RPMI7951 (cell line): Measurements from ENCODE around the gene POFUT2. TPM values are rescaled to one million over a fixed set of nuclear protein-coding genes. Genes with fewer than 3 reads are reported as not detected.

ENCODE experiments used
- DNase-seq: peaks from one replicate; pipeline ENCODE4 v3.0.0-alpha.2; 2012; ENCODE audit warnings: low read depth
- total RNA-seq: library from RNA; depleted of rRNA; stranded (reverse); fragments of >200 nt; shearing (Covaris generic); gene quantifications from 2 replicates; pipeline ENCODE4 v1.2.3, GENCODE V29; 2014

Gene POFUT2
- total RNA-seq, 1 experiment from 2014 or later: 24.6 TPM

GRCh38 chr21:45250914-45251634 lies 36.6 kb downstream of the POFUT2 start:
- DNase-seq: no peak

DNA sequence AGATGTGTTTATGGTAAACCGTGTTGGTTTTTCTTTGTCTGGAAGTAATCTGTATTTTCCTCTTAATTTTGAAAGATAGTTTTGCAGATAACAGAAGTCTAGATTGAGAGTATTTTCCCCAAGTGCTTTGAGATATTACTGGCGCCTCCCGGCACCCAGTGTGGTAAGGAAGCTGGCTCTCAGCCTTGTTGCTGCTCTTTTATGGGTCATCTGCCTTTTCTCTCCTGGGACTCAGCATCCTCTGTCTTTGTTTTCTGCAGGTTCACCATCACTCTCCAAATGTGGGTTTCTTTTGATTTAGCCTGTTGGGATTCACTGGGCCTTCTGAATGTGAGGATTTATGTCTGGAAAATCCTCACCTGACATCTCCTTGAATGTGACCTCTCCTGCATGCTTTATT lies 37.4 kb downstream of the POFUT2 start:
- DNase-seq: no peak

- no peak for DNase-seq
These were observed 38.1 kb downstream of the POFUT2 start for GRCh38 chr21:45249626-45250025.

DNA sequence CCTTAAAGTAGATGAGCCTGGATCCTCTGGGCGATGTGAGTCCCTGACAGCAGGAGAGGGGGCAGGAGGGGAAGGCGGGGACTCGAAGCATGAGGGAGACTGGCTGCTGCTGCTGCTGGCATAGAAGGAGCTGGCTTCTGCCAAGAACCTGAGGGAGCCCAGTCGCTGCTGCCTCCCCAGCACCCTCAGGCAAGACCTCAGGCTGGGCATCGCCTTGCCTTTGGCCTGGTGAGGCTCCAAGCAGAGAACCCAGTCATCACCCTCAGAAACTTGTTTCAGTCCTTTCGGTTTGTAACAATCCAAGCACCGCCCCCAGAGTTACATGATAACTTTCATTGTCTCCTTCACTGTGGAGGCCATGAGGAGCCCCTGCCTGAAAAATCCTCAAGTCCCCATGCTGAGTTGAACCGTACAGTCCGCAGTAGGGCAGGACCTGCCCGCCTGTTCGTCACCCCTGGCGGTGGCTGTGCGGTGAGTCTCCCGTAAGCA lies 38.8 kb downstream of the POFUT2 start:
- DNase-seq: peak; percentile 18

DNA sequence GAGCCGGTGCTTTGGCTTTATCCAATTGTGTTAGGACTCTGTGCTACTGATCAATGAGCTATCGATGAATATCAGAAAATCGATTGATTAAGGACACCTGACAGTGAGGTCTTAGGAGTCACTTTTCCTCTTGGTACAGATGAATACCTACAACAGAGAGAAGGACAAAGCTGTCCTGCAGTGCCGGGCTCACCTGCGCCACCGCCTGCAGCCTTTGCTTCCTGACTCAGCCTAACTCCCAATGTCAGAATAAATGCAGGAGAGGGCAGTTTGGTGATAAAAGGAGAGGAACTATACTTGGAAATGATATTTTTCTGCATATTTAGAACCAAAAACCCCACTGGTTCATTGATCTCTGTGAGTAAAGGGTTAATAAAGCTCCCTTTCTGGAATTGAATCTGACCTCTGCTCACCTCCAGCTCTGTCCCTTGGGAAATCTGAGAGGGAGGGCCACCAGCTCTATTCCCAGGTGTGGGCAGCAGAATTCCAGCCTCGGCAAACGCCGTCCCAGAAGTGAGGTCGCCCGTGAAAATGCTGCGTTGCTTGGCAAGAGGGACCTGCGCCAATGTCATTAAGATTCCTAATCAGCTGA lies 39.3 kb downstream of the POFUT2 start:
- no peak for DNase-seq

DNA sequence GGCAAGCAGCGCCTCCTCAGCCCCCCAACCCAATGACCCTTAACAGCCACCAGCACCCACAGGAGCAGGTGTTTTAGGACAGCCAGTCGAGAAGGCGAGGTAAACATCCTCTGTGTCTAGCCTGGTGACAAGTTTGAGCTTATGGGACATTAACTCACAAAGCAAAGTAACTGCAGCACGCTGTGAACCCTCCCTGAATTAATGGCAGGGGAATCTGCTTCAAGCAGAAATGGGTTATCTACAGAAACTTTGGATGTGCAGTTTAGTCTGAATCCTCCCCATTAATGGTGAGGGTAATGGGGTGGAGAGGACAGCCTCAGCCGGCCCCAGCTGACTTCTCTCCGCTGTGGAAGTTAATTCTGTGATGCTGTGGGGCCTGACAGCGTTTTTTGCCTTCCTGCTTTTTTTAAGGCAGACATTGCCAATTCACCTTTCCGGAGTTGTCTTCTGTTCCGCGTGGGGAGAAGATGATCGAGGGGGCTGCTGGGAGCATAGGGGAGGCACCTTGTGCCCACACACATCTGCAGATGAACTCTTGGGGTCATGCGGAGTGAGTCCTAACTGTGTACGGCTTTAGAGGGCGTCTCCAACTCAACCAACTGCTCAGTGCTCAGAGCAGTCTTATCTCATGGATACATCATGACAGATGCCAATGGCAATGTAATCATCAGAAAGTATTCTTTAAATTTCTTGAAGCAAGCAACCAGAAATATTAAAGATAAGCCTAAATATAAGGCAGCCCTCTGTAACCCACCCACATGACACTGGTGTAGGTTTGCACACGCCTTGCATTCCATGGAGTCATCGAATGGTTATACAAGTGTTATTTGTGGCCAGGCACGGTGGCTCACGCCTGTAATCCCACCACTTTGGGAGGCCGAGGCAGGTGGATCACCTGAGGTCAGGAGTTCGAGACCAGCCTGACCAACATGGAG lies 41.0 kb downstream of the POFUT2 start:
- DNase-seq: no peak

GRCh38 chr21:45244799-45245340 lies 42.8 kb downstream of the POFUT2 start:
- DNase-seq: no peak

DNA sequence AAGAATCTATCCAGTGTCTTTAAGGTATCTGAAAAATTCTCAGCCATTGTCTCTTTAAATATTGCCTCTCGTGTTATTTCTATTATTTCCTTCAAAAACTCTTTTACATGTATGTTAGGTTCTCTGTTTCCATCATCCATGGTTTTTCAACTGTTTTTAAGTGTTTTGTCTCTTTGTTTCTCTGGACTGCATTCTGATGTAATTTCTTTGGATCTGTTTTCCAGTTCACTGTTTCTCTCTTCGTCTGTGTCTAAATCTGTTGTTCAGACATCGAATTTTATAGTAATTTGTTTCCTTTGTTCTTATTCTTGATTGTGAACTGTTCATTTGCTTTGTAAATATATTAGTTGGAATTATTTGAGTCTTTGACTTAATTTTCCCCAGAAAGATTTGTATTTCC lies 44.1 kb downstream of the POFUT2 start:
- DNase-seq: no peak

DNA sequence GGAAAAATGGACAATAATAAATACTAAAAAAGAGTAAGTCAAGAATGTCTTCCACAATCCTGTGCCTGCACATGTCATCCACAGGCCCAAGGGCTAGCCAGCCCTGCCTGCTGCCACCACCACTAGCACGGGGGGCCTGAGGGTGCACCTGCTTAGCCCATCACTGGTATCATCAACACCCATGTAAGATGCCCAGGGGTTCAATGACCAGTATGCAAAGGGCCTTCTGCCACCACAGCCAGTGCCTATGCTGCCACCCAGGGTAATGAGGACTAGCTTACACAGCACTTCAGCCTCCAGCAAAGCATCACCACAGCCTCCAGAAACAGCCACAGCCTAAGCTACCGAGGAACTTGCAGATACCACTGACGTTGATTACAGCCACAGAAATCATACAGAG lies 46.3 kb downstream of the POFUT2 start:
- no peak for DNase-seq

GRCh38 chr21:45237401-45237800 lies 50.3 kb downstream of the POFUT2 start:
- DNase-seq: no peak

DNA sequence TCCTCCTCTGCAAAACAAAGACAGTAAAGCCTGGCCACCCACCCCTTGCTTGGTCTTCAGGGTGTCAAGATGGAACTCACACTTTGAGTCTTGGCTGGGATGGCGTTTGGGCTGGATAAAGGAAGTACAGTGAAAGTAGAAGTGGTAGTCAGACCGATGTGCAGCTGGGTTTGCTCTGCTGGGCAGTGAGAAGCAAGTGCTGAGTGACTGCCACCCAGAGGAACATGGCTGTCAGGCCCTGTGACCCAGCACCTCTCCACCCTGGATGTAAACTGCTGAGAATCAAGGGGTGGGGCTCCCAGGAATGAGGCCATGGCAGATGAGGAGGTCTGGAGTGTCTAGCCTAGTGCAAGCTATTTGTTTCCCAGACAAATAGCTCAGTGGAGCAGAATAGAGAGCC lies 51.2 kb downstream of the POFUT2 start:
- no peak for DNase-seq

DNA sequence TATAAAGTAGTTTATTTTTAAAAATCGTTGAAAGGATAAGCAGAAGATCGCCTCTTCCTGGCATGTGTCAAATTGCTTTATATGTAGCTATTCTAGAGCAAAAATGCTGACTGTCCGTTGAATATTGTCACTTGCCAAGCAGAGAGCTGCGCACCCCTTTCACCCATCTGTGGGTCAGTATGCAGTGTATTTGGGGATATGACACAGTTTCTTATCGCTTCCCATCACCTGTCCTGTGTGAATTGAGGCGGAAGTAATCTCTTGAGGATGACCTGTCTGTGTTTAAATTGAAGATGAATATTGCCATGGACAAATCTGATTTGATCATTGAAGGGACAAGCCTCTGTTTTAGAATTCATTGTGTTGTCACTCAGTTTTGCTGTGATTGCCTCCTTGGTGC lies 52.2 kb downstream of the POFUT2 start:
- no peak for DNase-seq

- DNase-seq: no peak
These were observed 52.7 kb downstream of the POFUT2 start for GRCh38 chr21:45234965-45235364.

GRCh38 chr21:45234127-45234526 lies 53.6 kb downstream of the POFUT2 start:
- peak; percentile 36 for DNase-seq

- DNase-seq: no peak
These were observed 56.0 kb downstream of the POFUT2 start for GRCh38 chr21:45231705-45232104.

DNA sequence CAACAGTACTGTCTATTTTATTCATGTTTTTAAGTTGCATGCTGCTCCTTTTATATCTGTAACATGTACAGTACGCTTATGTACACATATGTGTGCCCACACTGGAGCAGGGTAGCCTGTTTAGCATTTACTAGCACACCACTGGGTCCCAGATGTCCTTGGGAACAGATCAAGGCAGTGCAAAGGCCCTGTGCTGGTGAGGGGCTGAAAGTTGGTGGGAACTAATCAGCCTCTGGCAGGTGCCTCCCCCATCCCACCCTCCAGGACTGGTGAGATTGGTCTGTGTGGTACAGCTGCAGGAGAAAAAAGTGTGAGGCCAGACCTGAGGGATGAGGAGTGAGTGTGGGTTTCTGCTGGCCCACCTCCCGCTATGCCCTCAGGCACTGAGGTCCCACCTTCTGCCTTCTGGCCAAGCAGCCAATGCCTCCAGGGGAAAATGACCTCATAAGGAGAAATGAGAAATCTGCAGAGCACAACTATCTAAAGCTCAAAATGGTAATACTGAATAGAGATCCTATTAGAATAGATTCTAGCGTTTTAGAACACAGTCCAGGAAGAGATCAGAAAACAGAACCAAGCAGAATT lies 58.9 kb downstream of the POFUT2 start:
- DNase-seq: no peak

DNA sequence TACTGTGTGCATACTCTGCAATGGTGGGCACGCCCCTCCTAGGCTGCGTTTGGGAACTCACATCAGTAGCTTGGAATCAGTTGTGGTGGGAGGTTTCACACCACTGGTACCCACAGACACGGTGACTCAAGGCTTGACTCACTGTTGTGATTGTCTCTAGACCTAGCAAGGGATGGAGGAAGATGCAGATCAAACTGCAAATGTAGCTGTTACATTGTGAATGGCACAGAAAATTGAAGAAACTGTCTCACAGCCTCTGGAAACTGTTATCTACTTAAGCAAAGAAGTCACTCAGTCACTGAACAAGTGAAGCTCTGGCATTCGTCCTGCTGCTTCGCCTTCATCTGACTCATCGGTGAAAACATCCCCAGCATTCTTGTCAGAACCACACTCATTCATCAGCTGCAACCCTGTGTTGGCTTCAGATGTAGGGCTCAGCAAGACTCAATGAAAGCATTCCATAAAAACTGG lies 59.5 kb downstream of the POFUT2 start:
- peak; percentile 95 for DNase-seq

- DNase-seq: no peak
These were observed 60.0 kb downstream of the POFUT2 start for GRCh38 chr21:45227735-45228134.

- no peak for DNase-seq
These were observed 61.0 kb downstream of the POFUT2 start for GRCh38 chr21:45226540-45227326.

DNA sequence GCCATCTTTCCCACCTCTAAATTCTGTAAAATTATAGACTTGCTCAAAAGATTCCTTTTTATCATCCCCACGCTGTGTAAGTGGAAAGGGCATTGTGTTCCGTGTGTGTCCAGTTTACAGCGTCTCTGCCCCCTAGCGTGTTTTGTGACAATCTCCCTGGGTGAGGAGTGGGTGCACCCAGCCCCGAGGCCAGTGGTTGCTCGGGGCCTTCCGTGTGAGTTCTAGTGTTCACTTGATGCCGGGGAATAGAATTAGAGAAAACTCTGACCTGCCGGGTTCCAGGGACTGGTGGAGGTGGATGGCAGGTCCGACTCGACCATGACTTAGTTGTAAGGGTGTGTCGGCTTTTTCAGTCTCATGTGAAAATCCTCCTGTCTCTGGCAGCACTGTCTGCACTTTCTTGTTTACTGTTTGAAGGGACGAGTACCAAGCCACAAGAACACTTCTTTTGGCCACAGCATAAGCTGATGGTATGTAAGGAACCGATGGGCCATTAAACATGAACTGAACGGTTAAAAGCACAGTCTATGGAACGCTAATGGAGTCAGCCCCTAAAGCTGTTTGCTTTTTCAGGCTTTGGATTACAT lies 61.9 kb downstream of the POFUT2 start:
- DNase-seq: no peak
